Activated T-helper 2 cell treated with anti-CD3 and anti-CD28 coated beads, Interferon-gamma antibody, Interleukin-2, Interleukin-4, amounts not matched to agents 10 μg/mL and 5 μg/mL and 100 μg/mL, durations not matched to agents 14 hours and 24 hours and 36 hours (primary cell): ENCODE measurements around the gene KLHL7. TPM values are rescaled to one million over a fixed set of nuclear protein-coding genes. Genes with fewer than 3 reads are reported as not detected.
"Not testable (repeated sequence)": the region's sequence is repeated elsewhere in the genome, so short reads cannot be mapped to it uniquely, and the experiment has no call there.

Experiments
- DNase-seq: peaks from one replicate; pipeline ENCODE4 v3.0.0; 2021; ENCODE audit warnings: low spot score
- H3K27ac Mint-ChIP-seq: one replicate; pipeline ENCODE4 v1.8.0; 2021; ENCODE audit warnings: mixed read lengths
- H3K27me3 Mint-ChIP-seq: one replicate; pipeline ENCODE4 v1.8.0; 2021; ENCODE audit warnings: low read depth, mixed read lengths
- H3K36me3 Mint-ChIP-seq: one replicate; pipeline ENCODE4 v1.8.0; 2021; ENCODE audit warnings: low read depth, mixed read lengths
- H3K4me1 Mint-ChIP-seq: one replicate; pipeline ENCODE4 v1.8.0; 2021; ENCODE audit warnings: low read depth, mixed read lengths
- H3K4me3 Mint-ChIP-seq: one replicate; pipeline ENCODE4 v1.8.0; 2021; ENCODE audit warnings: low read depth, mild to moderate bottlenecking, moderate library complexity, mixed read lengths
- H3K9me3 Mint-ChIP-seq: one replicate; pipeline ENCODE4 v1.8.0; 2021; ENCODE audit warnings: mixed read lengths
- intact Hi-C: fragments of 100-400 bp; cut with micrococcal nuclease; formaldehyde crosslinking; loops from one replicate; pipeline ENCODE4 v1.15.1; 2023
- total RNA-seq: library from RNA; stranded (reverse); gene quantifications from 2 replicates; pipeline ENCODE4 v1.2.3, GENCODE V29; 2022

Gene KLHL7
- total RNA-seq, 1 donor from 2014 or later = 21.6 TPM

DNA sequence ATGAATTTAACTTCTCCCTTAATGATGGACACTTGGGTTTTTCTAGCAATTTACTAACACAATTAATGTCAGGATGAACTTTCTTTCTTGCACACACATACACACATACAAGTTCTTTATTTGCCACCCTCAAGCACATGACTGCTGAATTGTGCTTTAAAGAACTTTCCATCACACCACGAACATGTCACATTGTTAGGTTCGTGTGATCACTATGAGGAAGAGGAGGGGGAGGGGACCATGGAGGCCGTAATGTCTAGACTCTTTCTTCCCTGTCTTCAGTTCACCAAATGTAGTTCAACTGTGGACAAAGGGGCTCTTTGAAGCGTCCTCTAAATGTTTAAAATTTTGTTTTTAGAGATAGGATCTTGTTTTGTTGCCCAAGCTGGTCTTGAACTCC, 107.3 kb downstream of the KLHL7 start:
- H3K4me3 Mint-ChIP-seq = no peak overlapping the region

DNA sequence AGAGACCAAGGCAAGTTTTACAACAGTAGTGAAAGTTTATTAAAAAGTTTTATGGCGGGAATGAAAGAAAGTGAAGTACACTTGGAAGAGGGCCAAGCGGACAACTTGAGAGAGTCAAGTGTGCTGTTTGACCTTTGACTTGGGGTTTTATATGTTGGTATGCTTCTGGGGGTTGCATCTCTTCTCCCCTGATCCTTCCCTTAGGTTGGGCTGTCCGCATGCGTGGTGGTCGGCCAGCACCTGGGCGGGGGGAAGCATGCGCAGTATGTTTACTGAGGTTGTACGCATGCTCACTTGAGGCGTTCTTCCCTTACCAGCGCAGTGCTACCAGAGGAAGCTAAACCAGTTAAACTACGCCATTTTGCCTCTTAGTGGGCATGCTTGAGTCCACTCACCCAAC, 108.2 kb downstream of the KLHL7 start:
- Mint-ChIP-seq H3K27ac (no peak overlapping the region), H3K27me3 (peaks cover 13% of the 10 kb centered on the region), H3K36me3 (no peaks in the 10 kb centered on the region), H3K4me1 (no peaks in the 10 kb centered on the region), H3K9me3 (no peaks in the 10 kb centered on the region), H3K4me3 (no peak overlapping the region)
- no peak for DNase-seq
- intact Hi-C loops = no loop called here

More for the DNA sequence above, 107.3 kb downstream of the KLHL7 start:
- intact Hi-C loops = no loop called here
- no peak for DNase-seq
- H3K27me3 Mint-ChIP-seq = peaks cover 15% of the 10 kb centered on the region
- no peaks in the 10 kb centered on the region for H3K9me3 Mint-ChIP-seq
- H3K4me1 Mint-ChIP-seq = no peaks in the 10 kb centered on the region
- H3K36me3 Mint-ChIP-seq = no peaks in the 10 kb centered on the region
- H3K27ac Mint-ChIP-seq = no peak overlapping the region

DNA sequence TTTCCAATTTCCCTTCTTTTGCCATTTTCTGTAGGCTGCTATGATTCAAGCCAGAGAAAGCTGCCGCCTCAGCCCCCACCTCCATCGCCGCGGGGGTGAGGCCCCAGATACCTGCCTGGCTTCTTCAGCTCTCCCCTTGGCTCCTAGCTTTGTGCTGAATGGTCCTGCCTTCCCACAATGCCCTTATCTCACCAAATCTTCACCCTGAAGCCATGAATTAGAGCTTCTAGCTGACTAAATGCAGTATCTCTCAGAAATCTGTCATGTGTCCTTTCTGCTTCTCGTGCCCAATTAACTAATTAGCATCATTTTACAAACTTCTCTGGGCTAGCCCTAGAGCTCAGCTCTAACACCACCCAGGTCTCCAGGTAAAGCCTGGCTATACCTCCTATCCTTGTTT, 108.8 kb downstream of the KLHL7 start:
- H3K4me3 Mint-ChIP-seq = no peak overlapping the region
- H3K4me1 Mint-ChIP-seq = no peaks in the 10 kb centered on the region
- intact Hi-C loops = no loop called here
- no peak overlapping the region for H3K27ac Mint-ChIP-seq
- peaks cover 16% of the 10 kb centered on the region for H3K27me3 Mint-ChIP-seq
- no peaks in the 10 kb centered on the region for H3K9me3 Mint-ChIP-seq
- H3K36me3 Mint-ChIP-seq = no peaks in the 10 kb centered on the region
- no peak for DNase-seq

DNA sequence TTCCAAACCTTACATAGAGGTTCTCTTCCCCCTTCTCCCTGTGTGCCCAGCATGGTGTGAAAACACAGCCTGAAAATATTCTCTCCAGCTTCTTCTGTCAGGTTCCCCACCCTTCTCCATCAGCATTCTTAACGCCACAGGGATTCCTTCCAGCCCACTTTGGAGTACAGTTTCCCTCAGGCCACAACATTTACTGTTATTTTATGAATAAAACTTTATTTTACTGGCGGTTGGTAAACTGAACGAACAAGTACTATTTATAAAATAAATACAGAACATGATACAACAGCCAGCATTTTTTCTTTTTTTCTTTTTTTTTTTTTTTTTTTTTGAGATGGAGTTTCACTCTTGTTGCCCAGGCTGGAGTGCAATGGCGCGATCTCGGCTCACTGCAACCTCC, 109.4 kb downstream of the KLHL7 start:
- H3K27me3 Mint-ChIP-seq = peaks cover 16% of the 10 kb centered on the region
- no peaks in the 10 kb centered on the region for H3K9me3 Mint-ChIP-seq
- no peaks in the 10 kb centered on the region for H3K4me1 Mint-ChIP-seq
- H3K36me3 Mint-ChIP-seq = no peaks in the 10 kb centered on the region
- H3K4me3 Mint-ChIP-seq = no peak overlapping the region
- intact Hi-C loops = no loop called here
- DNase-seq = no peak
- H3K27ac Mint-ChIP-seq = no peak overlapping the region

DNA sequence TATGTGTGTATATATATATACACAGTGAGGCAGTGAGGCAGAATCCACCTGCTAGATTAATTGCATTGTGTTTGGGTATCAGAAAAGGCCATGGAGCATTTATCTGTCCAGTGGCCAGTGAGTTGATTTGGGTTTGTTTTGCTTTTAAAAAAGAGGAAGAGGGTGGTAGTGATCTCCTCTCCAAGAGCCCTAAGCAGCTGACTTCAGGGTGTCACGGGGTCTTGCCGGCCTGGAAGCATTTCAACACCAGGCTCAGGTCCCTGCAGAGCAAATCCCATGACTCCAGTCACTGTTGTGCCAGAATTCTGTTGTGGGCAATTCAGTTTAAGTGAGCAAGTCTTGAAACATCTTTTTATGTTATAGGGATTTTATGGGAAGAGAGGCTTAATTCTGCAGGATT, 110.4 kb downstream of the KLHL7 start:
- intact Hi-C loops = no loop called here
- no peak for DNase-seq
- Mint-ChIP-seq H3K9me3 (no peaks in the 10 kb centered on the region), H3K27ac (no peak overlapping the region), H3K4me3 (no peak overlapping the region), H3K36me3 (no peaks in the 10 kb centered on the region), H3K4me1 (no peaks in the 10 kb centered on the region), H3K27me3 (peaks cover 19% of the 10 kb centered on the region)

DNA sequence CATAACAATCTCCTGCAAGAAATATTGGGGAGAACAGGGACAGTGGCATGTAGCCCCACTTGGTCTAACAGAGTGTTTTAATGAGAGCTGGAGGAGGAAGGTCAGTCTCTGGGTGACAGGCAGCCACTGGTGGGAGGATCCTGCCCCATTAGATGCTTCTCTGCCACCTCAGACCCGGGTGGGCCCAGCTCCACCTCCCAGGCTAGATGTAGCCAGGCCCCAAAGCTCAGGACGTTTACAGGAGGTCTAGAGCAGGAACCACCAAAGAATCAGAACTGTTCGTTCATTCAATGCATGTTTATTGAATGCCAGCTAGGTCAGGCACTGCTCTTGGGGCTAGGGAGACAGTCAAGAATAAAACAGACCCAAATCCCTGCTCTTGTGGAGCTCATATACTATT, 112.6 kb downstream of the KLHL7 start:
- no peaks in the 10 kb centered on the region for H3K4me1 Mint-ChIP-seq
- H3K4me3 Mint-ChIP-seq = no peak overlapping the region
- peaks cover 19% of the 10 kb centered on the region for H3K27me3 Mint-ChIP-seq
- DNase-seq = no peak
- intact Hi-C loops = no loop called here
- H3K36me3 Mint-ChIP-seq = no peaks in the 10 kb centered on the region
- no peak overlapping the region for H3K27ac Mint-ChIP-seq
- H3K9me3 Mint-ChIP-seq = no peaks in the 10 kb centered on the region

DNA sequence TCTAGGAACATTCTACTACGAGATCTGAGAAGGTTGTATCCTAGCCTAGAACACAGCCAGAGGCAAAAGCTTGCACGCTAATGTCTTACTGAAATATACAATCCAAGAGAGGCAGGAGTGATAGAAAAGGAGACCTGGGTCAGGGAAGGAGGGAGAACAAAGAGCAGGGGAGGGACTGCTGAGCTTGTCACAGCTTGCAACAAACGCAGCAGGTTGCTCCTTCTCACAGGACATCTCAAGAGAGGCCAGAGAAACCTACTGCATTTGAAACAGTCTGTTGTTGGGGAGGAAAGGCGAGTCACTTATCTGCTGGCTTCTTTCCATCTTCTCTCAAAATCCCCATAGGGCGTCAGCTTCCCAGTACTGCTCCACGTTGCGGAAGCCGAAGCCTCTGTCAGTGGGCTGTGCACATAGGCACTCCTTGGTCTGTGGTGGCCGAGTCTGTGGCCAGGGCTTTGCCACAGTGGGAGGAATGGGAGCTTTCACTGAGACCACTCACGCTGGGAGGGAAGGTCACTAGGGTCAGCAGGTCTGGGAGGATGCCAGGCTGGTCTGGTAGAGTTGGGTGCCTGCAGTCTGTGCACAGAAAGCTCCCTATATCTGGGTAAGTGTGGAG, 115.2 kb downstream of the KLHL7 start:
- Mint-ChIP-seq H3K4me1 (no peaks in the 10 kb centered on the region), H3K9me3 (no peaks in the 10 kb centered on the region), H3K4me3 (no peak overlapping the region), H3K27ac (no peak overlapping the region), H3K36me3 (no peaks in the 10 kb centered on the region), H3K27me3 (peaks cover 17% of the 10 kb centered on the region)
- intact Hi-C loops = no loop called here
- no peak for DNase-seq

DNA sequence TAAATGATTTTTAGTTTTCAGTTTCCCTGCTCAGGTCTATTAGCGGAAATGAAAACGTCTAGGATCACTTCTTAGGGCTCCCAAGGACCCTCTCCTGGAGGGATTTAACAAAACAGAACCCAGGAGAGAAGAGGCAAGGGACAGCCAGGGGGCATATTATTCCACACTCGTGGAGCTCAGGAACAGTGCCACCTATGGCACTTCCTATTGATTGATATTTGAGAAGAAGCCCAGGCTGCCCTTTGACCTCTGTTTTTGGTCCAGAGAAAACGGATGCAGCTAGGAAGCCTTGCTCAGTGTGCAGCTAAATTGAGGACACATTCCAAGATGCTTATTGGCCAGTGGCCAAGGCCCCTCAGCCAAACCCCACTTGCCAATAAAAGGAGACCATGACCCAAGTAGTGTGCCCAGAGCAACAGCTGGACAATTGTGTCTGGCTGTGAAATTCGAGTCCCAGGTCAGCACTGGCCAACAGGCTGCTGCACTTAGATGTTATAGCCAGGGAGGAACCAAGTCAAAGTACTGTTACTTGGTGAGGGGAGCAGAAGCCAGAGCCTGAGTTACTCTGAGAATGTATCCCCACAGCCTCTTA, 117.0 kb downstream of the KLHL7 start:
- Mint-ChIP-seq H3K9me3 (no peaks in the 10 kb centered on the region), H3K4me3 (no peak overlapping the region), H3K27me3 (peaks cover 15% of the 10 kb centered on the region), H3K27ac (no peak overlapping the region), H3K36me3 (no peaks in the 10 kb centered on the region), H3K4me1 (no peaks in the 10 kb centered on the region)
- intact Hi-C loops = no loop called here
- no peak for DNase-seq

DNA sequence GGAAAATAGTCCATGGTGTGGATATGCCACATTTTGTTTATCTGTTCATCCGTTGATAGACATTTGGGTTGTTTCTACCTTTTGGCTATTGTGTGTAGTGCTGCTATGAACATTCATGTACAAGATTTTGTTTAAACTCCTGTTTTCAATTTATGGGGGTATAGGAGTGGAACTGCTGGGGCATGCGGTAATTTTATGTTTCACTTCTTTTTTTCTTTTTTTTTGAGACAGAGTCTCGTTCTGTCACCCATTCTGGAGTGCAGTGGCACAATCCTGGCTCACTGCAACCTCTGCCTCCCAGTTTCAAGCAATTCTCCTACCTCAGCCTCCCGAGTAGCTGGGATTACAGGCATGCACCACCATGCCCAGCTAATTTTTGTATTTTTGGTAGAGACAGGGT, 118.8 kb downstream of the KLHL7 start:
- DNase-seq, H3K36me3 Mint-ChIP-seq, H3K27me3 Mint-ChIP-seq, H3K9me3 Mint-ChIP-seq, H3K4me1 Mint-ChIP-seq, intact Hi-C loops, H3K4me3 Mint-ChIP-seq, H3K27ac Mint-ChIP-seq: not testable (repeated sequence)

DNA sequence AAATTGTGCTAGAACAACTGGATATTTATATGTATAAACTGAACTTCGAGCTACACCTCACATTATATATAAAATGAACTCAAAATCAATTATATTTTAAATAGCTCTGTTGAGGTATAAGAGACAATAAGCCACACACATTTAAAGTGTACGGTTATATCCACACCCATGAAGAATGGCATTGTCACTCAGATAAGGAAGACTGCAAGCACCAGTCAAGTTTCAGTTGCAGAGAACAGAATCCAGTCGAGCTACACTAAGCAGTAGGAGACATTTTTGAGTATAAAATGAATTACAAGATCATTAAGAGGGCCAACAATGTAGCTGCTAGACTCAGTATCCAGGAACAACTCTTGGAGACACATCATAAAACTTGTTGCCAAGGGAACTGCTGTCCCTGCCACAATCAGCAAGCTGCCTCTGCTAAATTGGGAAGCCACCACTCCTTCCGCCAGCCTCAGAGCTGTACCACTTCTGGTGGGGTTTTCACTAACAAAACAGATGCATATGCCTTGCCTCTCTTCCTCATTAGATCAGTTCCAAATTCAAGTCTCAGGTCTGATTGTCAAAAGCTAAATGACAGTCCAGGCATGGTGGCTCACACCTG, 121.4 kb downstream of the KLHL7 start:
- H3K4me1 Mint-ChIP-seq = no peaks in the 10 kb centered on the region
- H3K27ac Mint-ChIP-seq = no peak overlapping the region
- no peaks in the 10 kb centered on the region for H3K36me3 Mint-ChIP-seq
- no peaks in the 10 kb centered on the region for H3K9me3 Mint-ChIP-seq
- DNase-seq = no peak
- H3K4me3 Mint-ChIP-seq = no peak overlapping the region
- intact Hi-C loops = no loop called here
- peaks cover 6% of the 10 kb centered on the region for H3K27me3 Mint-ChIP-seq

Other genes with a start within 250 kb of the KLHL7 start
- 49.9 and 55.1 TPM in 2 replicates for gene HYCC1, start 91.7 kb upstream of the KLHL7 start, total RNA-seq
- 52.2 and 54.0 TPM in 2 replicates for gene NUP42, start 76.3 kb downstream of the KLHL7 start, total RNA-seq
- gene GPNMB, start 141.0 kb downstream of the KLHL7 start, total RNA-seq = 0.59 and 1.4 TPM in 2 replicates
- gene MALSU1, start 193.6 kb downstream of the KLHL7 start, total RNA-seq = 83.6 and 89.0 TPM in 2 replicates